SH-SY5Y (cell line): ENCODE results near the gene EFNB1.

Source experiments
- GATA2 ChIP-seq: IDR thresholded peaks from 2 replicates; pipeline ENCODE4 v1.6.1; 2011; ENCODE audit warnings: mild to moderate bottlenecking, low read depth, low read length
- GATA3 ChIP-seq: IDR thresholded peaks from 2 replicates; pipeline ENCODE4 v1.6.1; 2011; ENCODE audit warnings: low read depth, mild to moderate bottlenecking, low read length, moderate library complexity

GRCh38 chrX:68792083-68792482, 36.7 kb upstream of the EFNB1 start:
- no peak for TF ChIP-seq GATA3
- TF ChIP-seq GATA2, result no peak
